NCI-H1436 (cell line): ENCODE measurements around the gene FOLR2.
"Not testable (repeated sequence)": the region's sequence is repeated elsewhere in the genome, so short reads cannot be mapped to it uniquely, and the experiment has no call there.

Experiments used
- DNase-seq: peaks from one replicate; lab custom pipeline; 2025; lab: John Stamatoyannopoulos, UW

Gene FOLR2

GRCh38 chr11:72216638-72217037 is at the start of gene FOLR2:
Gene FOLR2 (plus strand): TSS chr11:72216794. CDS start chr11:72218585, 1,791 bp downstream.
- no peak for DNase-seq

GRCh38 chr11:72169046-72169555 is 47.5 kb upstream of the FOLR2 start:
- DNase-seq: not testable (repeated sequence)

- not testable (repeated sequence) for DNase-seq
Measured at GRCh38 chr11:72169754-72170153, 46.8 kb upstream of the FOLR2 start.

GRCh38 chr11:72172043-72172442 is 44.6 kb upstream of the FOLR2 start:
- DNase-seq: not testable (repeated sequence)

DNA sequence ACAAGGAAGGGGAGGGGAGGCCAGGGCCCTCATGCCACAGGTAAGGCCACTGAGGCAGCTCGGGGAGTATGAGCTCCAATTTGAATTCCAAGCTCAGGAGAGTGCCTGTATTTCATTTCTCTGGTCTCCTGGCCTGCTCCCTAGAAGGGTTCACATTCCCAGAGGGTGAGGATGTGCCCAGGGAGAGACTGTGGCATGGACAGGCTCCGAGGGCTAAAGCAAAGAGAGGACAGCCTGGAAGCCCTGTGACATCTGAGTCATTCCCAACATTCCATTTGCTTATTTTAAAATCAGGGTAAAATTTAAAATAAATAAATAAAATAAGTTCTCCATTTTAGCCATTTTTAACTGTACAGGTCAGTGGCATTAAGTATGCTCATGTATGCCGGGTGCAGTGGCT is 43.3 kb upstream of the FOLR2 start:
- no peak for DNase-seq

- DNase-seq: no peak
Measured at GRCh38 chr11:72174302-72175070, 42.1 kb upstream of the FOLR2 start.

DNA sequence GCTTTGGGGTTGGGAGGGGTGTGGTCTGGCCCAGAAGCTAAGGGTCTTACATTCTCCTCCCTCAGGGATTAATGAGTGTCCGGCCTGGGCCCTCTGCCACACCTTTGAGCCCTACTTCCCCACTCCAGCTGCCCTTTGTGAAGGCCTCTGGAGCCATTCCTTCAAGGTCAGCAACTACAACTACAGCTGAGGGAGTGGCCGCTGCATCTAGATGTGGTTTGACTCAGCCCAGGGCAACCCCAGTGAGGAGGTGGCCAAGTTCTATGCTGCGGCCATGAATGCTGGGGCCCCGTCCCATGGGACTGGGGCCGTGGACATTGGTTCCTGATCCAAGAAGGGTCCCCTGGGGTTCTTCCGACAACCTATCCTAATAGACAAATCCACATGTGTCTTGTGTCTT is 38.9 kb upstream of the FOLR2 start:
- DNase-seq: no peak

DNA sequence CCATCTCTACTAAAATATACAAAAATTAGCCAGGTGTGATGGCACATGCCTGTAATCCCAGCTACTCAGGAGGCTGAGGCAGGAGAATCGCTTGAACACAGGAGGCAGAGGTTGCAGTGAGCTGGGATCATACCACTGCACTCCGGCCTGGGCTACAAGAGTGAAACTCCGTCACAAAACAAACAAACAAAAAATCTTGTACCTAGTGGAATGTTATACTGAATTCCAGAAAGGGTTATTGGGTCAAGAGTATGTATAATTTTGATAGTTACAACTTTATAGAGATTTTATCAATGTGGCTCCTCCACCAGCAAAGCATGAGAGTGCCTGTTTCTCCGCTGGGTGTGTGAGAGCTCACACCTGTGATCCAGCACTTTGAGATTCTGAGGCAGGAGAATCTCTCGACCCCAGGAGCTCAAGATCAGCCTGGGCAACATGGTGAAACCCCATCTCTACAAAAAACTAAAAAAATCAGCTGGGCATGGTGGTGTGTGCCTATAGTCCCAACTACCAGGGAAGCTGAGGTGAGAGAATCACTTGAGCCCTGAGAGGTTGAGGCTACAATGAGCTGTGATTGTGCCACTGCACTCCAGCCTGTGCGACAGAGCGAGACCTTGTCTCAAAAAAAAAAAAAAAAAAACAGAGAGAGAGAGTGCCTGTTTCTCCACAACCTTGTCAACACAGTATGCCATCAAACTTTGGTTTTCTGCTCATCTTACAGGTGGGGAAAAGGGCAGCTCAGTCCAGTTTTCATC is 37.4 kb upstream of the FOLR2 start:
- DNase-seq: no peak

DNA sequence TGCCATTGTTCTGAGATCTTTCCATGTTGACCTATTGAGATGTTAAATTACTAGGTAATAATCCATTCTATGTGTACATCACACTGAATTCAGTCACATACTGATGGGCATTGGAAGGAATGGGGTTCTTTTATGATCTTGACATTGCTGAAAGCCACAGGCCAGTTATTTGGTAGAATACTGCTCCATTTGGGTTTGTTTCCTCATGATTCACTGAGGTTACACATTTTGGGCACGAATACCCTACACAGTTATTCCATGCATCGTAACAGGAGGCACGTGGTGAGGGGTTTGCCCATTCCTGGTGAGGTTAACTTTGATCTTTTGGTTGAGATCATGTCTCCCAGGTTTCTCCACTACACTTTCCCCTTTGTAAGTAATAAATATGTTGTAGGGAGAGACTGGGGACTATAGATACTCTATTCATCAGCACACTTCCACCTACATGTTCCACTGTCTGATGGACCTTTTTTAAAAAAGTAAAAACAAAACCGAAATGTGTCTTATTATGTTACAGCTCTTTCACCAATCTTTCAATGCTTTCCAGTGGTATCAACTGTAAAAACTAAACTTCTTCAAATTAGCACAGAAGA is 36.7 kb upstream of the FOLR2 start:
- no peak for DNase-seq

DNA sequence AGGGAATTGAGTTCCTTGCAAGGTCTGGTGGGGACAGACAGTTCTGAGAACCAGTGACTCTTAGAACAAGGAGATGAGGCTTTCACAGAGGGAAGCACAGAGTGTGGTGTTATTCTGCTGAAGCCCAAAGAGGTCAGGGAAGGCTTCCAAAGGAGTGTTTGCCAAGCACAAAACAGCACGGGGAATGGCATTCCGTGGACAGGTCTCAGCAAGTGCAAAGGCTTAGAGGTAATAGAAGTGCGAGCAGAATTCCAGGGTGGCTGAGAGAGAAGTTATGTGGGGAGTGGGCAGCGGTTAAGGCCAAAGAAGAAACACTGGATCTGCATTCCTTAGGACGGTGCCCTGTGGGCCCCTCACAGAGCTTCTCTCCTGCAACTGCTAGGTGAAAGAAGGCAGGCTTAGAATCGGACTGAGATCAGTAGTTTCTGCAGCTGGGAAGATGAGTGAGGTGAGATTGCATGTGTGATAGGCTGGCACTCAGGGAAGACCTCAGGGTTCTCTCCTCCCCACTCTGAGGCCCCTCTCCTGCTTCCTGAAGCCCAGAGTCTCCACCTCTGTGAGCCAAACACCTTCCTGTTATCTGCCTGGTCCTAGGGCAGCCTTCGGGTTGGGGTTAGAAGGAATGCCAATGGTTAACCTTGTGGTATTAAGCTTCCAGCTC is 35.6 kb upstream of the FOLR2 start:
- DNase-seq: not testable (repeated sequence)

DNA sequence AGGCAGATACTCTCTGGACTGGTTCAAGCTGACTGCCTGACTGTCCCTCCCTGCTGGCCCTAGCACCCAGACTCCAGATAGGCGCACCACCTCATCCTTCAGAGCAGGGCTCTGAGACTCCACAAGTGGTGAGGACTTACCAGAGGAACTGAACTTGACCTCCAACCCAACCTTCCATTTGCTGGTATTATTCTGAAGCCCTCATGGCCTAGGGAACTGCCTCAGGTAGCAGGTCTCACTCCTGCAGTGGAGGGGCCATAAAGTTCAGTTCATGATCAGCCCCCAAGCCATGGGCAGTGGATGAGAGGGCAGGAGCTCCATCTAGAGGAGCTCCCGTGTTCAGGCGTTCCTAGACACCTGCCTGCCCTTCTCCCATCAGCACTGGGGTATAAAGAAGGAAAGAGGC is 35.0 kb upstream of the FOLR2 start:
- DNase-seq: not testable (repeated sequence)

GRCh38 chr11:72188267-72188666 is 28.3 kb upstream of the FOLR2 start:
- DNase-seq: no peak

DNA sequence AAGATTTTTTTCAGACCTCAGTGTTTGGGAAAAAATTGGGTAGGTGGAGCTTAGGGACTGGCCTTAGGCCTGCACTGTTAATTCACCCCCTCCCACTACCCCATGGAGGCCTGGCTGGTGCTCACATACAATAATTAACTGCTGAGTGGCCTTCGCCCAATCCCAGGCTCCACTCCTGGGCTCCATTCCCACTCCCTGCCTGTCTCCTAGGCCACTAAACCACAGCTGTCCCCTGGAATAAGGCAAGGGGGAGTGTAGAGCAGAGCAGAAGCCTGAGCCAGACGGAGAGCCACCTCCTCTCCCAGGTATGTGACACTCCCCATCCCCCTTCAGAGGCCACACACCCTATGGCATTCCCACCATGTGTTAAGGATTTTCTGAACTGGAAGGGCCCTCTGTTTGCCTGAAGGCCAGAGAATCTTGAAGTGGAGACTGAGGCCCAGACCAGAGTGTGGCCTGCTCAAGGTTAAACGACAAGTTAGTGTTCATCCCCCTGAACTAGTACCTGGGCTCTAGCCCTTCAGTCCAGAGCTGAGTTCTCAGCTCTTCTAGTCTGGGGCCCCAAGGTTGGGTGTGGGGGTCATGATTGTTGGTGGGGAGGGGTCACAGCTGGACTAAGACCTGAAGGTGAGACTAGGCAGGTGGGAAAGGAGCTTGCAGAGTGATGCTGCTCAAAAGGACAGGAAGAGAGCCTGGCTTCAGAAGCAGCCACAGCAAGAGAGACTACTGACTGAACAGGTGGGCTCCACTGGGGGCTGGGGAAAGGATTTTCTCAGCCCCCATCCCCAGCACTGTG is 26.9 kb upstream of the FOLR2 start:
- DNase-seq: no peak

DNA sequence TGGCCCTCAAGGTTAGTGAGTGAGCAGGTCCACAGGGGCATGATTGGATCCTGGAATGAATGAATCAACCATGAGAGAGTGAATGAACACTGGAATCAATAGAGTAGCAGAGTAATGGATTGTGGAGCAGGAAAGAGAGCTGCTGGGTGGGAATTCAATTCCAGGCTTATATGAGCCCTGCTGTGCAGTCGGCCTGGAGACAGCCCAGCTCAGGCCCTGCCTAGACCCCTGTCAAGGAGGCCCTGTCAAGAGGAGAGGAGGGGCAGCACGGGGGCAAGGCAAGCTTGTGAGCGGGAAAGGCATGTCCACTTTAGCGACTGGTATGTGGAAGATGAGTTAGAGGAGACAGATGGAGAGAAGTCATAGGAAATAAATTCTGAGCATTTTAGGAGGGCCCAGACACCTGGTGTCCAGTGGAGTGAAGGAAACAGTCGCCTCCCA is 25.9 kb upstream of the FOLR2 start:
- no peak for DNase-seq

GRCh38 chr11:72191961-72192381 is 24.6 kb upstream of the FOLR2 start, which contains the start of gene FOLR1:
Gene FOLR1 (plus strand): TSS chr11:72192140. CDS start chr11:72192174, 34 bp downstream.
- DNase-seq: no peak

- no peak for DNase-seq
Measured at GRCh38 chr11:72195518-72196270, 20.9 kb upstream of the FOLR2 start.

GRCh38 chr11:72201445-72201844 is 15.1 kb upstream of the FOLR2 start:
- not testable (repeated sequence) for DNase-seq

- DNase-seq: no peak
Measured at GRCh38 chr11:72202571-72202970, 14.0 kb upstream of the FOLR2 start.

- DNase-seq: no peak
Measured at GRCh38 chr11:72203163-72203562, 13.4 kb upstream of the FOLR2 start.

GRCh38 chr11:72204886-72205285 is 11.7 kb upstream of the FOLR2 start:
- DNase-seq: no peak
